Vagina (tissue), 2 donors: ENCODE results near the gene PKP4.

Experiments
- CTCF ChIP-seq, 3 experiments: fragments of 450-650 bp in 2 of 3; fragments of 200-600 bp in 1 of 3; sonication (generic) in 1 of 3; IDR thresholded peaks; one replicate each; pipeline ENCODE4 v1.5.1; 2017 to 2019; ENCODE audit warnings: antibody characterized with exemption in 3 of 3, mild to moderate bottlenecking in 2 of 3, moderate library complexity in 2 of 3
- POLR2A ChIP-seq, 2 donors: fragments of 450-650 bp; IDR thresholded peaks; one replicate each; pipeline ENCODE4 v1.6.1; 2017; ENCODE audit warnings: antibody characterized with exemption in 2 of 2, mild to moderate bottlenecking in 2 of 2, moderate library complexity in 2 of 2

- TF ChIP-seq CTCF (IDR thresholded peaks at IDR 0.05) (no peak), POLR2A (IDR thresholded peaks at IDR 0.05) (no peak)
Measured at GRCh38 chr2:158659483-158659882, 202.7 kb downstream of the PKP4 start.
